ENCODE results near the gene SHROOM3. TPM values are rescaled to one million over a fixed set of nuclear protein-coding genes. Genes with fewer than 3 reads are reported as not detected.
A peak's percentile ranks its signal among the peaks of the same experiment; 100 is the strongest.

Gene SHROOM3
- total and polyA plus RNA-seq, 8 donors: 6.1 to 212 (median 77.6) TPM

DNA sequence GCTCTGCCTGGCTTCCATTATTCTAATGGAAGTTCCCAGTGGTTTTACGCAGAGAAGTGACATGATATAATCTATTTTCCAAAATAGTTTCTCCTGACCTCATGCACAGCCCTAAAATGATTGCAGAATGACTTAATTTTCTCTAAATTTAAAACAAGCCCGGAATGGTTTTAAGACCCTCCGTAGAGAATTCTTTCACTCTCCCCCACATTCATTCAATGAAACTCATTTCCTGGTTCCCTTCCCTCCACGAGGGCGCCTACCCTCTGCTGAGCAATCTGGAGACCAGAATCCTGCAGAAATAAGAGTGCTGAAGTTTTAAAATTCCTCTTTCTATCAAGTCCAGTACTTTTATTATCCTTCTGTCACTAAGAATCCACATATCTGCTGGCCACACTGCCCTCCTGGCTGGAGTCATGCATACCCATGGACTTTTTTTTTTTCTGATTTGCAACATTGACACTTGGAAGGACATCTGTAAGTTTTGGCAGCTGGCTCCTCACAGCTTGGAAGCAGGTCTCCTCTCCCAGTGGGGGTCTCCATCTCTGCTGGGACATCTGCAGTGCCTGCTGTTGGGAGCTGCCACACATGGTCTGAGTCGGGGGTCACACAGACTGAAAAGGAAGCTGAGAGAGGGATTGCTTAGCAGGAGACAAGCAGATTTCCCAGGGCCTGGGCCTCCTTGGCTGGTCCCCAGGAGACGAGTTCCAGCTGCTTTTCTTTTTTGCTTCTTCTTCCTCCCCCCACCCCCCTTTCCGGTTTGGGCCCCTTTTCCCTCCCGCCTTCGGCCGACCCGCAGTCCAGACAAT is 376.8 kb downstream of the SHROOM3 start:
- peak in 1 of 2 donors; percentile 91 for DNase-seq
- H3K27ac ChIP-seq: no peak overlapping the region
- TF ChIP-seq POLR2AphosphoS5 (IDR thresholded peaks at IDR 0.05) (no peak), POLR2A (IDR thresholded peaks at IDR 0.05) (no peak)
- TF ChIP-seq, protein P1, sequence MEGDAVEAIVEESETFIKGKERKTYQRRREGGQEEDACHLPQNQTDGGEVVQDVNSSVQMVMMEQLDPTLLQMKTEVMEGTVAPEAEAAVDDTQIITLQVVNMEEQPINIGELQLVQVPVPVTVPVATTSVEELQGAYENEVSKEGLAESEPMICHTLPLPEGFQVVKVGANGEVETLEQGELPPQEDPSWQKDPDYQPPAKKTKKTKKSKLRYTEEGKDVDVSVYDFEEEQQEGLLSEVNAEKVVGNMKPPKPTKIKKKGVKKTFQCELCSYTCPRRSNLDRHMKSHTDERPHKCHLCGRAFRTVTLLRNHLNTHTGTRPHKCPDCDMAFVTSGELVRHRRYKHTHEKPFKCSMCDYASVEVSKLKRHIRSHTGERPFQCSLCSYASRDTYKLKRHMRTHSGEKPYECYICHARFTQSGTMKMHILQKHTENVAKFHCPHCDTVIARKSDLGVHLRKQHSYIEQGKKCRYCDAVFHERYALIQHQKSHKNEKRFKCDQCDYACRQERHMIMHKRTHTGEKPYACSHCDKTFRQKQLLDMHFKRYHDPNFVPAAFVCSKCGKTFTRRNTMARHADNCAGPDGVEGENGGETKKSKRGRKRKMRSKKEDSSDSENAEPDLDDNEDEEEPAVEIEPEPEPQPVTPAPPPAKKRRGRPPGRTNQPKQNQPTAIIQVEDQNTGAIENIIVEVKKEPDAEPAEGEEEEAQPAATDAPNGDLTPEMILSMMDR (IDR thresholded peaks at IDR 0.05): no peak

DNA sequence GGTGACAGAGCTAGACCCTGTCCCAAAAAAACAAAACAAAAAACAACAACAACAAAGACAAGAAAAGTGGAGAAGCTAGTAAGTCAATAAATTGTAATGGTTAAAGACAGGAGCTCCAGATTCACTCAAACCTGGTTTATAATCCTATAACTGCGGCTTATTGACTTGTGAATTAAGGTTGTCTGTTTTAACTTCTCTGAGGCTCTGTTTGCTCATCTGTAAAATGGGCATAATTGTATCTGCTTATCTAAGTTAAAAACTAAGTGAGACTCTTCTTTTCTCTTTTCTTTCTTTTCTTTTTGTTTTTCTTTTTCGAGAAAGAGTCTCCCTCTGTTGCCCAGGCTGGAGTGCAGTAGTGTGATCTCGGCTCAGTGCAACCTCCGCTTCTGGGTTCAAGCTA is 378.0 kb downstream of the SHROOM3 start:
- no peak overlapping the region for H3K4me3 ChIP-seq
- no peaks in the 10 kb centered on the region for H3K36me3 ChIP-seq
- WGBS, 5 donors: 92 to 99% (median 94%) methylated on average over 4 of the region's 4 CpGs
- peaks cover 0 to 7% (median 6%) of the 10 kb centered on the region in 4 donors for H3K9me3 ChIP-seq
- peaks cover 0 to 5% (median 0%) of the 10 kb centered on the region in 4 donors for H3K4me1 ChIP-seq
- H3K27me3 ChIP-seq: no peaks in the 10 kb centered on the region
- DNase-seq: no peak
- no peak overlapping the region for H3K27ac ChIP-seq
- TF ChIP-seq, protein P1 (IDR thresholded peaks at IDR 0.05): no peak
- TF ChIP-seq EP300 (IDR thresholded peaks at IDR 0.05) (no peak), POLR2A (IDR thresholded peaks at IDR 0.05) (no peak), POLR2AphosphoS5 (IDR thresholded peaks at IDR 0.05) (no peak)
- intact Hi-C loops (cut with DNase I; ENCODE audit: low total_unique reads): loop anchor here (10.0 kb wide), 1 partner anchor 52 kb away; no protein-coding TSS in a partner anchor

More for the DNA sequence above, 376.8 kb downstream of the SHROOM3 start:
- H3K36me3 ChIP-seq: no peaks in the 10 kb centered on the region
- 47 to 68% (median 64%) methylated on average over 9 to 12 of the region's 12 CpGs for WGBS, 5 donors
- H3K9me3 ChIP-seq: peaks cover 0 to 17% (median 11%) of the 10 kb centered on the region in 4 donors
- no peak overlapping the region for H3K4me3 ChIP-seq
- intact Hi-C loops (cut with DNase I; ENCODE audit: low total_unique reads): loop anchor here (10.0 kb wide), 1 partner anchor 53 kb away; no protein-coding TSS in a partner anchor
- peaks cover 0 to 5% (median 0%) of the 10 kb centered on the region in 4 donors for H3K4me1 ChIP-seq
- H3K27me3 ChIP-seq: no peaks in the 10 kb centered on the region

DNA sequence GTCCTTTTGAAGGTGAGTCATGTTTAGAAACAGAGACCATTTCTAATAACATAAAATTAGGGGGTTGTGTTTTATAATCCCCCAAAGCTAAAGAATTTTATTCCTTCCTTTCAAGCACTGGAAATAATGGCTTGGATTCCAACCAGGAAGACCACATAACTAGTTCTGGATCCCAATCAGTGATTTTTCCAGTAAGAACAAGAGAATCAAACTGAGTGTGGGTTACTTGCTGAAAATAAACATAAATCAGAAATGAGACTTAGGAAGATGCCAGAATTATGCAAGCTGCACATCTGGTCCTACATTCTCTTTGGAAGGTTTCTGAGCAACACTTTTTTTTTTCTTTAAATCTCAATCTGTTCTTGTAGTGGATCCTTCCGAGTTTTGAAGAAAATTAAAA is 386.6 kb downstream of the SHROOM3 start:
- H3K4me1 ChIP-seq: no peaks in the 10 kb centered on the region
- H3K27me3 ChIP-seq: no peaks in the 10 kb centered on the region
- no peak overlapping the region for H3K27ac ChIP-seq
- 62 to 88% (median 81%) methylated on average over 1 of the region's 1 CpG for WGBS, 5 donors
- H3K4me3 ChIP-seq: no peak overlapping the region
- no peaks in the 10 kb centered on the region for H3K36me3 ChIP-seq
- peak in 1 of 2 donors; percentile 55 for DNase-seq
- H3K9me3 ChIP-seq: no peaks in the 10 kb centered on the region
- no peak for TF ChIP-seq POLR2AphosphoS5 (IDR thresholded peaks at IDR 0.05)
- TF ChIP-seq EP300 (IDR thresholded peaks at IDR 0.05): no peak
- TF ChIP-seq, protein P1 (IDR thresholded peaks at IDR 0.05): no peak
- TF ChIP-seq POLR2A (IDR thresholded peaks at IDR 0.05): no peak
- intact Hi-C loops (cut with DNase I; ENCODE audit: low total_unique reads): no loop called here

DNA sequence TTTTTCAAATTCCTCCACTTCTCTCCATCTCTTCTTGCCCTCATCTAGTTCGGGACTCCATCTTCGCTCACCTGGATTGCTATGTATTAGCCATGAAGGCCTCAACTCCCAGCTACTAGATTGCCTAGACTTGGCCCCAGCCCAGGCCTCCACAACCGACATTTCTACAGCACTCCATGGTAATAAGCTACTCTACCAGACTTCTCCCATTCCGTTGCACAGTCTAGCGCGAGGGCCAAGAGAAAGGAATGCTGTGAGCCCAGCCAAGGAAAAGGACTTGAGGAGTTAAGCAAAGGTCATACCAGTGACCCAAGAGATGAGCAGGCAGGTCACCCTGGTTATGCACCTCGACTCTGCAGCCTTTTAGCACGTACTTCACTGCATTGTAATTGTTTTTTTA is 387.3 kb downstream of the SHROOM3 start:
- H3K4me1 ChIP-seq: no peaks in the 10 kb centered on the region
- no peak for DNase-seq
- TF ChIP-seq, protein P1 (IDR thresholded peaks at IDR 0.05): no peak
- TF ChIP-seq EP300 (IDR thresholded peaks at IDR 0.05): no peak
- no peak for TF ChIP-seq POLR2A (IDR thresholded peaks at IDR 0.05)
- no peak for TF ChIP-seq POLR2AphosphoS5 (IDR thresholded peaks at IDR 0.05)
- 72 to 90% (median 85%) methylated on average over 8 of the region's 8 CpGs for WGBS, 5 donors
- no peak overlapping the region for H3K27ac ChIP-seq
- H3K27me3 ChIP-seq: no peaks in the 10 kb centered on the region
- H3K9me3 ChIP-seq: no peaks in the 10 kb centered on the region
- intact Hi-C loops (cut with DNase I; ENCODE audit: low total_unique reads): no loop called here
- H3K4me3 ChIP-seq: no peak overlapping the region
- no peaks in the 10 kb centered on the region for H3K36me3 ChIP-seq

Data from stomach (tissue), 9 donors.